ENCODE measurements around the gene SGPP2. TPM values are rescaled to one million over a fixed set of nuclear protein-coding genes. Genes with fewer than 3 reads are reported as not detected.

The SGPP2 gene
- total and polyA plus RNA-seq, 2 of the 4 experiments (the other 2 are of a cell fraction): not detected

DNA sequence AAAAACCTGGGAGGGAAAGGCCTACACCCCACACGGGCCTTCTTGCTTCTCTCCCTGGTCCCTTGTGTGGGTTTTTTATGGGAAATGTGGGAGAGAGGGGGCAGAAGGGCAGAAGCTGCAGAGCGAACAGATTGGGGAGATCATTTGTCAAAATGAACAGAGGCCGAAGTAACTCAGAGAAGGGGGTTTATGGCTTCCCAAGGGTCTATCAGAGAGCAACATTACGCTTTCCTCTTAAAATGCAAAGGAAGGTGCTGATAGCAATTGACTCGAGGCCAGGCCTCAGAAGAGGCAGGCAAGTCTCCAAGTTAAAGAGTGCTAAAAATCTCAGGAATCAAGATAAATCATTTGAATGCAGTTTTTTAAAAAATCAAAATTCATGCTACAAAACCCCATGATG lies 101.5 kb downstream of the SGPP2 start:
- Histone ChIP-seq H3K9ac (ENCODE audit: low read depth, low read length) (no peak overlapping the region), H3K27ac (ENCODE audit: insufficient read depth, low read length) (no peak overlapping the region), H3K27me3 (ENCODE audit: control insufficient read depth, insufficient read depth, low read length) (no peaks in the 10 kb centered on the region), H3K14ac (replicated peaks; ENCODE audit: low read depth, low read length) (no peak overlapping the region), H3K4me3 (ENCODE audit: insufficient read depth, low read depth, low read length) (no peak overlapping the region), H4K91ac (ENCODE audit: insufficient read depth, low read depth, low read length) (no peak overlapping the region), H3K9me3 (ENCODE audit: control insufficient read depth, insufficient read depth, low read length) (no peaks in the 10 kb centered on the region), H3K9me1 (ENCODE audit: insufficient read depth, low read length) (no peaks in the 10 kb centered on the region), H2AK5ac (ENCODE audit: low read depth, low read length) (no peak overlapping the region), H2BK5ac (ENCODE audit: low read depth, low read length, poor library complexity, severe bottlenecking) (no peak overlapping the region), H4K20me1 (ENCODE audit: insufficient read depth, low read length) (no peaks in the 10 kb centered on the region), H2BK15ac (ENCODE audit: low read depth, low read length) (no peak overlapping the region), H2BK120ac (ENCODE audit: low read depth, low read length) (no peak overlapping the region), H4K5ac (ENCODE audit: low read depth, low read length) (no peak overlapping the region), H2AFZ (replicated peaks; ENCODE audit: low read length, poor library complexity) (no peak overlapping the region), H3K18ac (ENCODE audit: low read depth, low read length) (no peak overlapping the region), H3K56ac (ENCODE audit: extremely low read depth, insufficient read depth, low read length) (no peak overlapping the region), H3K4me2 (ENCODE audit: low read depth, low read length) (no peak overlapping the region), H4K8ac (ENCODE audit: low read depth in 2 of 2, low read length in 2 of 2) (no peak overlapping the region), H2BK20ac (ENCODE audit: low read depth, low read length) (no peak overlapping the region), H3K4ac (ENCODE audit: low read depth, low read length) (no peak overlapping the region), H3K23ac (ENCODE audit: low read depth, low read length) (no peak overlapping the region), H3K79me1 (ENCODE audit: low read depth in 1 of 2, low read length in 2 of 2) (no peaks in the 10 kb centered on the region), H3K4me1 (ENCODE audit: control insufficient read depth, insufficient read depth, low read length) (no peaks in the 10 kb centered on the region), H3K36me3 (ENCODE audit: control insufficient read depth, insufficient read depth, low read length) (no peaks in the 10 kb centered on the region), H2AK9ac (replicated peaks; ENCODE audit: low read depth, low read length, poor library complexity) (no peak overlapping the region)
- DNase-seq (no peak), ATAC-seq (ENCODE audit: low read depth) (no peak)
- TF ChIP-seq RAD21 (IDR thresholded peaks at IDR 0.05; ENCODE audit: low read length) (no peak), MAFK (IDR thresholded peaks at IDR 0.05; ENCODE audit: low read depth, low read length) (no peak), MAZ (IDR thresholded peaks at IDR 0.05; ENCODE audit: borderline replicate concordance, low read depth, low read length) (no peak), POLR2A (IDR thresholded peaks at IDR 0.05; ENCODE audit: low read depth, low read length) (no peak), BHLHE40 (IDR thresholded peaks at IDR 0.05; ENCODE audit: low read depth, low read length) (no peak), RFX5 (IDR thresholded peaks at IDR 0.05; ENCODE audit: low read depth, low read length) (no peak)
- in situ Hi-C loops (cut with MboI; ENCODE audit: low sequenced_read_pairs) (no loop called here), intact Hi-C loops (cut with micrococcal nuclease) (no loop called here), dilution Hi-C loops (cut with HindIII; ENCODE audit: low sequenced_read_pairs, unreplicated experiment) (no loop called here)
- CTCF ChIA-PET: no interaction called here
- POLR2A ChIA-PET (ENCODE audit: unreplicated experiment): no interaction called here
- WGBS, 2 experiments (ENCODE audit: extremely low coverage in 2 of 2, insufficient read length in 1 of 2): 45% methylated on average over 2 of the region's 5 CpGs; no CpG with 5 or more reads in 1 of the 2 experiments
- BruUV-seq (replicated peaks): no TSS peak

Data from IMR-90 (cell line).